NOMO-1 treated with DMSO at 0.1 percent for 48 hours (cell line): ENCODE measurements around the gene FAM20C.

ENCODE experiments used
- DNase-seq: peaks from one replicate; lab custom pipeline; 2025; ENCODE audit not compliant: unreplicated experiment; lab: John Stamatoyannopoulos, UW

FAM20C gene

DNA sequence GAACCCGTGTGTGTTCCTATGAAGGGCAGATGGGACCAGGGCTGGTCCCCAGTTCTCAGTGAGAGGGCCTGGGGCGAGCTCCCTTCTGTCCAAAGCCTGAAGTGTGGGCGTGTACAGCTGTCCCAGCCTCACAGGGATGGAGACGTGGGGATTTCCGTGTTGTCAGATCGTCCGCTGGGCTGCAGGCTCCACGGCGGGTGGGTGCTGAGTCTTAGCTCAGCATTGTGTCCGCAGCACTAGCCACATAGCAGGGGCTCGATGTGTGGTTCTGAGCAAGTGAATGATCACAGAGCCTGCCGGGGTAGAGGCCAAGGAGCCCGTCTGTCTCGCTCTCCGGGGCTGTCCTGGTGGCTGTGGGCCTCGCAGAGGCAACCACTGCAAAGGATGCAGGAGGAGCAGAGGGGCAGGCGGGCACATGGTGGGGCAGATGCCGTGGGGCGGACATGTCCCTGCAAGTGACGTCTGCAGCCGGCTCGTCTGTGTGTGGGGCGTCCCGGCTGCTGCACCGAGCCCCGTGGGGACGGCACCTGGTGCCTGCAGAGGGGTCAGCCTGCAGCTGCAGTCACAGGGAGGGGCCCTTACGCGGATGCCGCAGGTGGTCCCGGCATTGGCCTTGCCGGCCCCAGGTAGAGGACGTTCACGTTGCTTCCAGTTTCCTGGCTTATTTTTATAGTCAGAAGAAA lies 30.9 kb downstream of the FAM20C start:
- no peak for DNase-seq

- no peak for DNase-seq
These were observed 31.5 kb downstream of the FAM20C start for GRCh38 chr7:223861-224260.

DNA sequence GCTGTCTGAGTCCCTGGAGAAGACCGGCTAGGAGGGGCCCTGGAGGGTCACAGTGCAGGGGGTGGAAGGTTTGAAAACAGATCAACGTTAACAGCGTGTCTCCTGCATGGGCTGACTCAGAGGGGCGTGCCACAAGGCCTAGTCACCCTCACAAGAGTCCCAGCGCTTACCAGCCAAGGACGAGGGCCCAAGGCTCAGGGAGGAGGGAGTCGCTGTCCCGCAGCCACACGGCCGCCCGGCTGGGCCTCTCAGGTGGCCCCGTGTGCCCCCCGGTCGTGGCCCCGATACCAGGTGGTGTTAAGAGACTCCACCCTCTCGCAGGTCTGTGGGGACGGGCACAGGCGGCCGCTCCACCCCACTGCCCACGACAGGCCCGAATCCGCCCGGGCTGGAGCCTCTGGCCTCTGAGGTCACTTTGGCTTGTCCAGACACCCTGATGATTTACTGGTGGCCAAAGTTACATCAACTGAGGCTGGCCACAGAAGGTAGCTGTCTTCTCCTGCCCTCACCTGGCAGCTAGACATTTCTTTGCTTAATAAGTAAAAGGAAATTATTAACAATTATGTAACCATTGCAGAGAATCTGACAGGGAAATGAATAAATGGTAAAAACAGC lies 34.0 kb downstream of the FAM20C start:
- no peak for DNase-seq

DNA sequence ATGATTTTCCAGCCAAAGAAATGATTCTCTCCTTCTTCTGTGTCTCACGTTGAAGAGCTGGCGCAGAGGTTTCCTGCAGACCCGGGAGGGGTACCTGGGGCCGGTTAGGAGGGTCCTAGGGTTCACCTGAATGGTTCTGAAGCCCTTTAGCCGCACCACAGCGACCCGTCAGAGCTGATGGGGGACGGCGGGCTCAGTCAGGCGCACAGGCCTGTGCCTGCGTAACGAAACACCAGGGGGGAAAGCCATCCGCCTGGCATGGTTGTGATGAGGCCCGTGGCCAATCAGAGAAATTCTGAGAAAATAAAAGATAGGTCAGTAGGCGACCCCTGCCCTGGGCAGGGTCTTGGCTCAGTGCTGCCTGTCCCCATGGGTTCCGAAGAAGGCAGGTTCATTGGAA lies 35.6 kb downstream of the FAM20C start:
- DNase-seq: no peak

DNA sequence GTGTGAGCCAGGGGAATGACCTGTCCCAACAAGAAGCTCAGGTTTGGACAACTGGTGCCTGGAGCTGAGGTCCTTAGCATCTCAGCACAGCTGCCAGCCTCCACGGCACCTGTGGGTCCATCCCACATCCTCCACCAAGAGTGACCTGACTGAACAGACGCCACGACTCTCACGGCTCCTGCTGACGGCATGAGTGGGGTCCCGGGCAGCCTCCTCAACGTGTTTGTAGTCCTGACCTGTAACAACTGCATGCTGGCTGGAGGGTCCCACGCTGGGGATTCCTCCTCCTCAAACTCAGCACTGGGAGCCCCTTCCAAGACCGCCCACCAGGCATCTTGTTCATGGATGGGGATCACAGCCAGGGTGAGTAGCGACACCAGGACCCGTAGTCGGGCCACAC lies 36.2 kb downstream of the FAM20C start:
- DNase-seq: no peak

DNA sequence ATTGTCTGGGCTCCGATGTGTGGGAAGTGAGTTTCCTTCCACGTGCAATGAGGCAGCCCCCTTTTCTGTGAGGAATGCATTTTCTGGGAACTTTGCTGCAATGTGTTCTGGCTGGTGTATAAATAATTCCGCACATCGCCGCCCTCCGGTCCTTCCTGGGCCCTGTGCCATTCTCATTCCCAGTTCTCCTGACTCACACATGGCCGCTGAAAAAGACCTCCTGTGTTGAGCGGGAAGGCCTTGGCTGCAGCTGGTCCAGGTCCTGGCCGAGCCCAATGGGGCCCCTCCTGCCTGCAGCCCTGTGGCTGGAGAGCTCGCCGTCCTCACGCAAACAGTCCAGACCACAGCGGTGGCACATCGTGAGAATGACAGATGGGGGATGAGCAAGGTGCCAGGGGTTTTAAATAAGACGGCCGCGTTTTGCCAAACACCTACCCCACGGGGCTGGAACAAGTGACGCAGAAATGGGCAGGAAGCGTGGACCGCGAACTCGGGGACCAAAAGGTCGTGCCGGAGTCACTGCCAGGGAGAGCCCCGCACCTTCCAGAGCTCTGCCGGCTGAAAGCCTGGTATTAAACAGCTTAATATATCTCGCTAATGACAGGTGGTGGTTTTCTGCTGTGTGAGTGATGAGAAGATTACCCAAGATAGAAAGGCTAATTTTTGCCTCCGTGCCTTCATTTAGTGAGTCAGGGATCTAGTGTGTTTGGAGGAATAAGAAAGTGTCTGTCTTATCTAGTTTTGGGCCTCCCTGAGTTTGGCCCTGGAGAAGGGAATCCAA lies 37.0 kb downstream of the FAM20C start:
- DNase-seq: no peak

DNA sequence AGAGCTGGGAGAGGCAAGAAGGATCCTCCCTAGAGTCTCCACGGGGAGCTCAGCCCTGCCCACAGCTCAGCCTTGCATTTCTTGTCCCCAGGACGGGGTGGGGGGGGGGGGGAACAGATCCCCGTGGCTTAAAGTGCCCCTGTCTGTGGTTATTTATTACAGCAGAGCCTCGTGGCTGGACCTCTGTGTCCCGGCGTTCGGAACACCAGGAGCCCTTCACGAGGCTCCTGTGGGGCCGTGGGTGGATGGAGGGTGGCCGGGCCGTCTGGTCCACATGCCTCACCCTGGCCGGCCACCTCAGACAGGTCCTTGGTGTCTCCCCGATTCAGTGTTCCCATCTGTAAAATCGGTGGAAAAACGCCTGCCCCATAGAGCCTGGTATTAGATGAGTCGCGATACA lies 37.9 kb downstream of the FAM20C start:
- DNase-seq: no peak

- DNase-seq: no peak
These were observed 38.9 kb downstream of the FAM20C start for GRCh38 chr7:231030-231857.

DNA sequence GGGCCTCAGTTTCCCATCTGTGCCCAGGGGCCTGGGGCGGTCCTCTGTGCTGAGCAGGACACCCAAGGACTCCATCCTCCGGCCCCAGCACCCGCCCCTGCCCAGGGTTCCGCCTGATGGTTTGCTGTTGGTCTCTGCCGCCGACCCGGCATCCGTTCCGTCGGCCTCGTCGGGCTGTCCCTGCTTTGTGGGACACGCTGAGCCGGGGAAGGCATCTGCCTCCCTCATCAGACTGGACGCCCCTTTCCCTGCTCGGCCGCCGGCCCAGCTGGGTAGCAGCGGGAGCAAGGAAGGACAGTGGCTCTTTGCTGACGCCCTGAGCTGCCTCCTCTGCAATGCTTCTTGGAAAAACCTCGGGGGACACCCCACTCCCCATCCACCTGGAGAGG lies 39.5 kb downstream of the FAM20C start:
- DNase-seq: no peak

DNA sequence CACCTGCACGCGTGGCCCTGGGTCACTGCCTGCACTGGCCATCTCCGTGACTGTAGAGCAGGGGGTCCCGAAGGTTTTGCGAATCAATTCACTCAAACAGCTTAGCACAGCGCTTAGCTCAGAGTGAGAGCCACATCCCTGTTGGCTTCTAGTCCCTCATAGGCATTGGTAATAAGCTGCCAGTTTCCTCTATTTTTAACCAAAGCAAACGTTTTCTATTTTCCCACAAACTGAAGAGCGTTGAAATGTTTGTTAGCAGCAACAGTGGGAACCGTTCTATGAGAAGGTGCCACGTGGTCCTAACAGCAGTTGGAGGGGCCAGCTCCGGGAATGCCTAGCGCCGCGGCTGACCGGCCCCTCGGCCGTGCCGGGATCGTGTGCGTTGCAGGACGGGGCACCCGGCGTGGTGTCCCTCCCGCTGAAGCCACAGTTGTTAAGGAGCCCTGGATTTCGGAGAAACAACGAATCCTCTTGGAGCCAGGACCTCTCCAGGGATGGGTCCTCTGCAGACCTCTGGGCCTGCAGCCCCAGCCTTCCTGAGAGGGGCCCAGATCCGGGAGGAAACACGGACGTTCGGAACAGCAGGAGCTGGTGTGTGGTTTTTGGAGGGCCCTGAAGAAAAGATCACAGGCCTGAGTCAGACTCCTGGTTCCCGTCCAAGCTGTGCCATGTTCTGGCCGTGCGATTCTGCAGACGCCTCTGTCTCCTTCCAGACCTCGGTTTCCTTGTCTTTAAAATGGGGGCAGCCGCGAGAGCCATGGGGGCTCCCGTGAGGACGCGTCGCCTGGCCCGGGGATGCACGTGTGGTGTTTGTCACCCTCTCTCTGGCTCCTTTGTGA lies 40.3 kb downstream of the FAM20C start:
- no peak for DNase-seq

DNA sequence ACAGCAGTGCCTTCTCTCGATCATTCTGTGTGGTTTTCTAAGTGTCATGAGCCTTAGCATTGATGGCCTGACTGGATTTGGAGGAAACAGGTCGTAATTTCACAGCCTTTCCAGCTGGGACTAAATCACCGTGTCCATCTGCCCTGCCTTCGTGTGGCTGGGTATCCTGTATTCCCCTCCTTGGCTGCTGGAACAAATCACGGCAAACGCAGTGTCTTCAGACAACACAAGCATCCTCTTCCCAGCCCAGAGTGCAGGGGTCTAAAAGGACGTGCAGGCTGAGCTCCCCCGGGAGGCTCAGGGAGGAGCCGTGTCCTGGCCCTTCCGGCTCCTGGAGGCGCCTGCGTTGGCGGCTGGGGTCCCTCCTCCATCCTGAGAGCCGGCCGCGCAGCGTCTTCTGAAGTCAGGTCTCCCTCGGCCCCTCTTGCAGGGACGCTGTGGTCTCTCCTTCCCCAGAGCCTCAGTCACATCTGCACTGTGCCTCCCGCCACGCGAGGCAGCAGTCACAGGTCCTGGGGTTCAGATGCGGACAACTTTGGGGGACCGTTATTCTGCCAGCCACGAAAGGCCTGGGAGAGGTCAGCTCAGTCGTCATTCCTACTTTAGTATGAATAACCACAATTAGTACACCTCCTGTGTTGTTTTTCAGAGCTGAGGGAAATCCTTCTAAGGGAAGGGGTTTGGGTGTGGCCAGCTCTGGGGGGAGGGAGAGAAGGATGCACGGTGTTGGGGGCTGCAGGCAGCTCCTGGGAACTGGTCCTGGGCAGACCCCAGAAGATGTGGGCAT lies 41.1 kb downstream of the FAM20C start:
- DNase-seq: no peak

DNA sequence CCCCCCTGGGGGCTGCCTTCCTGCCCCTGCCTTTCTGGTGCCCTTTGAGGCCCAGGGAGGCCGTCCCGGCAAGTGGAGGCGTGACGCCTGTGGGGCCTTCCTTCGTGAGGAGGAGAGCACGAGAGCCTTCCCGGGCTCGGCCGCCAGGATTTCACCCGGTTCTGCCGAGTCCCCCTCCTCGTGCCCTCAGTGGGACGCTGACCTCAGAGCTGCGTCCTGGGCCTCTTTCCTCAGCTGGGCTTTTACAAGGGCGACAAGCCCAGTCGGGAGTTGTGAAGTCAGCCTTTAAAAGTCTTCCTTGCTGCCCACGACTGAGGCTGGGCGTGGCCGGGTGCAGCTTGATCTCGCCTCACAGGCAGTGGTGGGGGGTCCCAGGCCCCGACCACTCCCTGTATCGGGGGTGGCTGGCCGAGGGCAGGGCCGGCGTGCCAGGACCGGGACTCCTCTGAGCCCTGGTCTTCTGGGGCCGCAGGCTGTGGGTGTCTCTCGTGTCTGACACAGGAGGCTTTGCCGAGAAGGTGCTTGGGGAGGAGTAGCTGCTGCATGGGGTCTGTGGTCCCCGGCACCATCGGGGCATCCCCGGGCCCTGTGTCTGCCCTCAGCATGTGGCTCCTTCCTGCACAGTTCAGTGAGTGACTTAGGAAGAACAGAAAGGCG lies 41.8 kb downstream of the FAM20C start:
- no peak for DNase-seq

DNA sequence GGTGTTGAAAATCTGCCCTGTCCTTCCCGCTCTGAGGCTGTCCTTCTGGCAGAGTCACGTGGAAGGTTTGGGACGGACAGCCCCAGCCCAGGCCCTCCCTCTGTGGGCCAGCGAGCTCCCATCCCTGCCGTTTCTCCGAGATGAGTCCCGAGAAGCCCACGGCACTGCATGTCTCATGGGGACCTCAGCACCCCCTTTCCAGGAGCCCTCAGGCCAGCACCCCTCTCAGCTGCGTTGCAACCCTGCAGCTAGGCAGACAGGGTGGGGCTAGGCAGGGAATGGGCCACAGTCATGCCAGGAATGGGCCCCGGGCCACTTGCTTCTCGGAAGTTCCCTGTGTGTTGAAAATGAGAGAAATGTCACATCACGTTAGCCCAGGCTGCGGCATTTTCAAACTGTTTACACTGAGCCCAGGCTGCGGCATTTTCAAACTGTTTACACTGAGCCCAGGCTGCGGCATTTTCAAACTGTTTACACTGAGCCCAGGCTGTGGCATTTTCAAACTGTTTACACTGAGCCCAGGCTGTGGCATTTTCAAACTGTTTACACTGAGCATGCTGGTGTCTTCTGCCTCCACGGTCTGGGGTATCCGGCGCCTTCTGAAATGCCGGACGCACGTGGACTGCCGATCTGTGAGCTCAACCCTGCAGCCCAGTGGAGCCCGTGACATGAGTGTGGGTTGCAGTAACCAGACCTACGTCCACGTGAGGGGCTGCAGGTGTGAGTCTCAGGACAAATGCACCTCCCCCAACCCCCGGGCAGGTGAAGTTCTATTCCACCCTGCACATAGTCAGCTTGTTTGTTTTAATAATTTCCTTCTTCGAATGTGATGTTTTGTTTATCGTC lies 42.6 kb downstream of the FAM20C start:
- DNase-seq: no peak

DNA sequence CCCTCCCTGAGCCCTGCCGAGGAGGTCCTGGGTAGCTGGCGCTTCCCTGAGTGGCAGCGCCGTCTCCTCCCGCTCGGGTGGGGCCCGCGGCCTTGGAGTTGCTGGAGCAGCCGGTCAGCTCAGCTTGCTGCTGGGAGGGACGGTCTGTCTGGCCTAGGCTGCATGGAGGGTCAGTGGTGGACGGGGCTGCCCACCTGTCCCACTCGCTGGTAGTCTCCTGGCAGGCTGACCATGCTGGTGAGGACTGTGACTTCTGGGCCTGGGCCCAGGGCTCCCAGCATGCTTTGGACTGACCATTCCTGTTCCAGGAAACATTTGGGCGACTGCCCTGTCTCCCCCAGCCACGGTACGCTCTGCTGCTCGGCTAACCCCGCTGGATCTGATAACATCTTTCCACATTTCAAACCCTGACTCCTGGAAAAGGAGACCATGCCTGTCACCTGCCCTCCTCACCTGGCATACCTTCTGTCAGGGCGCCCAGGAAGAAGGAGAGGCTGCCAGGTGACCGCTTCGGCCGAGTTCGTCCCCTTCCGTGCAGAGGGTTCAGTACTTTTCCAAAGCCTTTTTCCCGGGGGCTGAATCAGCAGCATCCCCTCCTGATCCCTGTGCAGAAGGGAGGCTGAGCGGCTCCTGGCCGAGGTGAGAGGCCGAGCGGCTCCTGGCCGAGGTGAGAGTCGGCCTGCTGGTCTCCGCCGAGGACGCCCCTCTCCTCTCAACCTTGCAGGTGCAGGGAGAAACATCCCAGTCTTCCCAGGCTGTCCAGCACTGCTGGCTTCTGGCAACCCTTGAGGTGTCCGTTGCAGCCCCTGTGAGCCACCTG lies 43.4 kb downstream of the FAM20C start:
- no peak for DNase-seq

GRCh38 chr7:236967-237366 lies 44.6 kb downstream of the FAM20C start:
- DNase-seq: no peak

GRCh38 chr7:237385-237784 lies 45.0 kb downstream of the FAM20C start:
- no peak for DNase-seq

DNA sequence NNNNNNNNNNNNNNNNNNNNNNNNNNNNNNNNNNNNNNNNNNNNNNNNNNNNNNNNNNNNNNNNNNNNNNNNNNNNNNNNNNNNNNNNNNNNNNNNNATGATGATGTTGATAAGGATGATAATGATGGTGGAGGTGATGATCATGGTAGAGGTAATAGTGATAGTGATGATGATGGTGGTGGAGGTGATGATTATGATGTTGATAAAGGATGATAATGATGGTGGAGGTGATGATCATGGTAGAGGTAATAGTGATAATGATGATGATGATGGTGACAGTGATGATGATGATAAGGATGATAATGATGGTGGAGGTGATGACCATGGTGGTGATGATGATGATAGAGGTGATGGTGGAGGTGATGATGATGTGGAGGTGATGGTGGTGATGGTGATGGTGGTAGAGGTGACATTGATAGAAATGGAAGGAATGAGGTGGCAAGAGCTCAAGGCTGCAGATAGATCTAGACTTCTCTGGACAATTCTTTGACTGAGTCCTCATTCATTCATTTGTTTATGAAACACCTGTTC lies 47.8 kb downstream of the FAM20C start:
- no peak for DNase-seq
